ENCODE results near the gene CER1.
"Not testable (repeated sequence)": the region's sequence is repeated elsewhere in the genome, so short reads cannot be mapped to it uniquely, and the experiment has no call there.

Gene CER1

GRCh38 chr9:14713187-14713767 is 9.3 kb downstream of the CER1 start:
- no peak for DNase-seq

- DNase-seq: no peak
Observed at GRCh38 chr9:14710804-14711203, 11.7 kb downstream of the CER1 start.

- DNase-seq: no peak
Observed at GRCh38 chr9:14706530-14707140, 15.9 kb downstream of the CER1 start.

GRCh38 chr9:14705079-14705478 is 17.5 kb downstream of the CER1 start:
- no peak for DNase-seq

GRCh38 chr9:14704281-14704680 is 18.3 kb downstream of the CER1 start:
- no peak for DNase-seq

GRCh38 chr9:14702200-14702720 is 20.3 kb downstream of the CER1 start:
- DNase-seq: no peak

GRCh38 chr9:14693251-14693861 is 29.2 kb downstream of the CER1 start, which contains the start of gene ZDHHC21:
TSS of gene ZDHHC21 (minus strand) at chr9:14693432. CDS start at chr9:14674340, 19,092 bp downstream.
- DNase-seq: no peak

- no peak for DNase-seq
Observed at GRCh38 chr9:14692470-14693250, 29.9 kb downstream of the CER1 start.

GRCh38 chr9:14690948-14691730 is 31.4 kb downstream of the CER1 start:
- no peak for DNase-seq

- no peak for DNase-seq
Observed at GRCh38 chr9:14687042-14687719, 35.4 kb downstream of the CER1 start.

- DNase-seq: no peak
Observed at GRCh38 chr9:14686168-14686567, 36.4 kb downstream of the CER1 start.

- not testable (repeated sequence) for DNase-seq
Observed at GRCh38 chr9:14682616-14683015, 39.9 kb downstream of the CER1 start.

GRCh38 chr9:14678776-14679175 is 43.8 kb downstream of the CER1 start:
- no peak for DNase-seq

- DNase-seq: no peak
Observed at GRCh38 chr9:14677872-14678271, 44.7 kb downstream of the CER1 start.

GRCh38 chr9:14677396-14677795 is 45.1 kb downstream of the CER1 start:
- DNase-seq: no peak

GRCh38 chr9:14674630-14675029 is 47.9 kb downstream of the CER1 start:
- no peak for DNase-seq

- DNase-seq: no peak
Observed at GRCh38 chr9:14671377-14671776, 51.2 kb downstream of the CER1 start.

GRCh38 chr9:14670718-14671117 is 51.8 kb downstream of the CER1 start:
- DNase-seq: no peak

Data from SIG-M5 (cell line).